Measurements from ENCODE around the gene PPP6R3.

DNA sequence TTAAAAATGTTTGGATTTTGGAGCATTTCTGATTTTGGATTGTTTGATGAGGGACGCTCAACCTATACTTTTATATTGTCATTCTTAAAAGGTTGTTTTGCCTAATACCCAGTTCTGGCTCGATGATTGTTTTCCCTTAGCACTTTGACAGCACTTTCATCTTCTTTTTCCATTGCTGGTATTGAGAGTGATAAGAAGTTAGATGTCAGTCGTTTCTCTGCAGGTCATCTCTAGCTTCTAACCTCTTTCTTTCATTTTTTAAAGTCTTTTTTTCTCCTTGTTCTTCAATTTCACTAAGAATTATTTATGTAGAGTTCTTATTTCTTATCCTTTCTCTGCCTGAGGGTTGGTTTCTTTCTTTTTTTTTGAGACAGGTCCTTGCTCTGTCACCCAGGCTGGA, 18.8 kb downstream of the PPP6R3 start:
- TF ChIP-seq, protein P1, sequence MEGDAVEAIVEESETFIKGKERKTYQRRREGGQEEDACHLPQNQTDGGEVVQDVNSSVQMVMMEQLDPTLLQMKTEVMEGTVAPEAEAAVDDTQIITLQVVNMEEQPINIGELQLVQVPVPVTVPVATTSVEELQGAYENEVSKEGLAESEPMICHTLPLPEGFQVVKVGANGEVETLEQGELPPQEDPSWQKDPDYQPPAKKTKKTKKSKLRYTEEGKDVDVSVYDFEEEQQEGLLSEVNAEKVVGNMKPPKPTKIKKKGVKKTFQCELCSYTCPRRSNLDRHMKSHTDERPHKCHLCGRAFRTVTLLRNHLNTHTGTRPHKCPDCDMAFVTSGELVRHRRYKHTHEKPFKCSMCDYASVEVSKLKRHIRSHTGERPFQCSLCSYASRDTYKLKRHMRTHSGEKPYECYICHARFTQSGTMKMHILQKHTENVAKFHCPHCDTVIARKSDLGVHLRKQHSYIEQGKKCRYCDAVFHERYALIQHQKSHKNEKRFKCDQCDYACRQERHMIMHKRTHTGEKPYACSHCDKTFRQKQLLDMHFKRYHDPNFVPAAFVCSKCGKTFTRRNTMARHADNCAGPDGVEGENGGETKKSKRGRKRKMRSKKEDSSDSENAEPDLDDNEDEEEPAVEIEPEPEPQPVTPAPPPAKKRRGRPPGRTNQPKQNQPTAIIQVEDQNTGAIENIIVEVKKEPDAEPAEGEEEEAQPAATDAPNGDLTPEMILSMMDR (IDR thresholded peaks at IDR 0.05; ENCODE audit: borderline replicate concordance, extremely low read depth, low read length, poor library complexity, severe bottlenecking): no peak
- TF ChIP-seq EZH2 (IDR thresholded peaks at IDR 0.05; ENCODE audit: borderline replicate concordance, low read depth, low read length, severe bottlenecking): no peak
